HCT116 (cell line): ENCODE measurements around the gene STK24.

Experiments
- CBX3 ChIP-seq: IDR thresholded peaks from 2 replicates; pipeline ENCODE4 v1.6.1; 2012; ENCODE audit warnings: low read depth
- CTCF ChIP-seq, 3 experiments: fragments of 200-600 bp in 1 of 3; sonication (generic) in 1 of 3; IDR thresholded peaks in 2 of 3; conservative IDR thresholded peaks in 1 of 3; 2 replicates each; pipeline ENCODE4 v1.5.1; 2012 to 2017; ENCODE audit warnings: low read depth in 2 of 3, low read length in 2 of 3, antibody characterized with exemption in 1 of 3, borderline replicate concordance in 1 of 3, control low read depth in 1 of 3, mild to moderate bottlenecking in 1 of 3, mixed read lengths in 1 of 3, mixed run types in 1 of 3, moderate library complexity in 1 of 3; ENCODE audit not compliant: insufficient read depth in 1 of 3
- ELF1 ChIP-seq: IDR thresholded peaks from 2 replicates; pipeline ENCODE4 v1.6.1; 2012; ENCODE audit warnings: low read depth, borderline replicate concordance
- EZH2 ChIP-seq: fragments of 200-600 bp; sonication (generic); IDR thresholded peaks from 2 replicates; pipeline ENCODE4 v1.6.1; 2017; ENCODE audit warnings: antibody characterized with exemption, mixed run types
- EZH2phosphoT487 ChIP-seq: fragments of 200-600 bp; IDR thresholded peaks from 2 replicates; pipeline ENCODE4 v1.6.1; 2018; ENCODE audit warnings: antibody characterized with exemption, borderline replicate concordance
- JUND ChIP-seq: IDR thresholded peaks from 2 replicates; pipeline ENCODE4 v1.6.1; 2012
- POLR2A ChIP-seq: IDR thresholded peaks from 2 replicates; pipeline ENCODE4 v1.7.0; 2011; ENCODE audit warnings: borderline replicate concordance; ENCODE audit not compliant: insufficient read depth, insufficient read length; ENCODE audit errors: extremely low read depth
- POLR2AphosphoS5 ChIP-seq: IDR thresholded peaks from 2 replicates; pipeline ENCODE4 v1.6.1; 2011; ENCODE audit warnings: mild to moderate bottlenecking, low read depth, low read length, moderate library complexity
- SP1 ChIP-seq: IDR thresholded peaks from 2 replicates; pipeline ENCODE4 v1.6.1; 2012; ENCODE audit warnings: low read depth
- SRF ChIP-seq: IDR thresholded peaks from 2 replicates; pipeline ENCODE4 v1.6.1; 2012; ENCODE audit warnings: low read depth

GRCh38 chr13:98577836-98578285, 954 bp upstream of the STK24 start:
- TF ChIP-seq SRF: no peak
- no peak for TF ChIP-seq POLR2A
- no peak; the same call in 1 of the 2 replicates for TF ChIP-seq POLR2AphosphoS5
- no peak for TF ChIP-seq CTCF (IDR thresholded peaks at IDR 0.05 in 2 of 3, conservative IDR thresholded peaks at IDR 0.05 in 1 of 3; ENCODE audit: borderline replicate concordance in 1 of 3, insufficient read depth in 1 of 3, low read depth in 2 of 3, low read length in 2 of 3)
- TF ChIP-seq EZH2: no peak
- no peak for TF ChIP-seq EZH2phosphoT487
- TF ChIP-seq JUND: no peak
- TF ChIP-seq CBX3: no peak
- TF ChIP-seq SP1: no peak
- TF ChIP-seq ELF1: no peak
